ENCODE results near the gene RELA. TPM values are rescaled to one million over a fixed set of nuclear protein-coding genes. Genes with fewer than 3 reads are reported as not detected.
A peak's percentile ranks its signal among the peaks of the same experiment; 100 is the strongest.

The RELA gene
- total and polyA plus RNA-seq, 10 of the 15 experiments (the other 5 are each of a cell fraction or from before 2014, with no cell fraction given): 5.1 to 56.4 (median 34.2) TPM

DNA sequence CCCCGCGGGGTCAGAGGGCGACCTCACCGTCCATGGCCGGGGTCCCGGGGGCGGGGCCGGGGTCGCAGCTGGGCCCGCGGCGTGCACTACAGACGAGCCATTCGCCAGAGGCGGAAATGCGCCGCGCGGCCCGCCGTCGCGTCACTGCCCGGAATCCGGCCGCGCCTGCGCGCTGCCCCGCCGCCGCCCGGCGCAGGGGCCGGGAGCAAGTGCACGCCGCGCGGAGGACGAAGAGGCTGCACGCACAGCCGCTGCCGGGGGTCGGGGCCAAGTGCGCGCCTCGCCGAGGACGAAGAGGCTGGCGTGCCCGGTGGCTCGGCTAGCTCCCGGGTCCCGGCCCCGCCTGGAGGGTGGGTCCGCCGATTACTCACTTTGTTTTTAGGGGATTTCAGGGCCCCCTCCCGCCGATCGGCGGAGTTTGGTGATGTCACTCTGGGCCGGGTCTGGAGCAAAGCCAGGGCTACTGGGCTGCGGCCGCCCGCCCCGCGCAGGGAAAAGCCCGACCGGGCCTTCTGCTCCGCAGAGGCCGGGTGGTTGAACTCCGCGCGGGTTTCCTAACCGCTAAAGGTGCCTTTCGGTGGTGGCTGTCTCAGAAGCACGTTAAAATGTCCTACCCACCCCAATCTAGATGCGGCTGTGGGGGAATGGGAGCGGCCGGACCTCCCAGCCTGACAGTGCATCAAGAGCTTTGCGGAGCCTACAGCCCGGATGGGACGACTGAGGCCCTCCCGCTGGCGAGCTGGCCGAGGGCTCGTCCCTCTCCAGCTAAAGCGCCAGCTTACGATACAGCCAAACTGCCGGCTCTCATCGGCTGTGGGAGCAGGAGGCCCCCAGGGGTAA is at the start of gene RELA (continued):
- TF ChIP-seq, protein P1, sequence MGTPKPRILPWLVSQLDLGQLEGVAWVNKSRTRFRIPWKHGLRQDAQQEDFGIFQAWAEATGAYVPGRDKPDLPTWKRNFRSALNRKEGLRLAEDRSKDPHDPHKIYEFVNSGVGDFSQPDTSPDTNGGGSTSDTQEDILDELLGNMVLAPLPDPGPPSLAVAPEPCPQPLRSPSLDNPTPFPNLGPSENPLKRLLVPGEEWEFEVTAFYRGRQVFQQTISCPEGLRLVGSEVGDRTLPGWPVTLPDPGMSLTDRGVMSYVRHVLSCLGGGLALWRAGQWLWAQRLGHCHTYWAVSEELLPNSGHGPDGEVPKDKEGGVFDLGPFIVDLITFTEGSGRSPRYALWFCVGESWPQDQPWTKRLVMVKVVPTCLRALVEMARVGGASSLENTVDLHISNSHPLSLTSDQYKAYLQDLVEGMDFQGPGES (IDR thresholded peaks at IDR 0.05): peak; percentile 83
- TF ChIP-seq HCFC1 (IDR thresholded peaks at IDR 0.05; ENCODE audit: low read length) (peak; percentile 39; the same call in 1 of the 2 replicates), STAT1 (conservative IDR thresholded peaks at IDR 0.05) (no peak), BACH1 (IDR thresholded peaks at IDR 0.05; ENCODE audit: borderline replicate concordance) (peak; percentile 58; the same call in 1 of the 2 replicates)
- TF ChIP-seq, protein P2, sequence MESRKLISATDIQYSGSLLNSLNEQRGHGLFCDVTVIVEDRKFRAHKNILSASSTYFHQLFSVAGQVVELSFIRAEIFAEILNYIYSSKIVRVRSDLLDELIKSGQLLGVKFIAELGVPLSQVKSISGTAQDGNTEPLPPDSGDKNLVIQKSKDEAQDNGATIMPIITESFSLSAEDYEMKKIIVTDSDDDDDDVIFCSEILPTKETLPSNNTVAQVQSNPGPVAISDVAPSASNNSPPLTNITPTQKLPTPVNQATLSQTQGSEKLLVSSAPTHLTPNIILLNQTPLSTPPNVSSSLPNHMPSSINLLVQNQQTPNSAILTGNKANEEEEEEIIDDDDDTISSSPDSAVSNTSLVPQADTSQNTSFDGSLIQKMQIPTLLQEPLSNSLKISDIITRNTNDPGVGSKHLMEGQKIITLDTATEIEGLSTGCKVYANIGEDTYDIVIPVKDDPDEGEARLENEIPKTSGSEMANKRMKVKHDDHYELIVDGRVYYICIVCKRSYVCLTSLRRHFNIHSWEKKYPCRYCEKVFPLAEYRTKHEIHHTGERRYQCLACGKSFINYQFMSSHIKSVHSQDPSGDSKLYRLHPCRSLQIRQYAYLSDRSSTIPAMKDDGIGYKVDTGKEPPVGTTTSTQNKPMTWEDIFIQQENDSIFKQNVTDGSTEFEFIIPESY (IDR thresholded peaks at IDR 0.05): no peak
- TF ChIP-seq, protein P3, sequence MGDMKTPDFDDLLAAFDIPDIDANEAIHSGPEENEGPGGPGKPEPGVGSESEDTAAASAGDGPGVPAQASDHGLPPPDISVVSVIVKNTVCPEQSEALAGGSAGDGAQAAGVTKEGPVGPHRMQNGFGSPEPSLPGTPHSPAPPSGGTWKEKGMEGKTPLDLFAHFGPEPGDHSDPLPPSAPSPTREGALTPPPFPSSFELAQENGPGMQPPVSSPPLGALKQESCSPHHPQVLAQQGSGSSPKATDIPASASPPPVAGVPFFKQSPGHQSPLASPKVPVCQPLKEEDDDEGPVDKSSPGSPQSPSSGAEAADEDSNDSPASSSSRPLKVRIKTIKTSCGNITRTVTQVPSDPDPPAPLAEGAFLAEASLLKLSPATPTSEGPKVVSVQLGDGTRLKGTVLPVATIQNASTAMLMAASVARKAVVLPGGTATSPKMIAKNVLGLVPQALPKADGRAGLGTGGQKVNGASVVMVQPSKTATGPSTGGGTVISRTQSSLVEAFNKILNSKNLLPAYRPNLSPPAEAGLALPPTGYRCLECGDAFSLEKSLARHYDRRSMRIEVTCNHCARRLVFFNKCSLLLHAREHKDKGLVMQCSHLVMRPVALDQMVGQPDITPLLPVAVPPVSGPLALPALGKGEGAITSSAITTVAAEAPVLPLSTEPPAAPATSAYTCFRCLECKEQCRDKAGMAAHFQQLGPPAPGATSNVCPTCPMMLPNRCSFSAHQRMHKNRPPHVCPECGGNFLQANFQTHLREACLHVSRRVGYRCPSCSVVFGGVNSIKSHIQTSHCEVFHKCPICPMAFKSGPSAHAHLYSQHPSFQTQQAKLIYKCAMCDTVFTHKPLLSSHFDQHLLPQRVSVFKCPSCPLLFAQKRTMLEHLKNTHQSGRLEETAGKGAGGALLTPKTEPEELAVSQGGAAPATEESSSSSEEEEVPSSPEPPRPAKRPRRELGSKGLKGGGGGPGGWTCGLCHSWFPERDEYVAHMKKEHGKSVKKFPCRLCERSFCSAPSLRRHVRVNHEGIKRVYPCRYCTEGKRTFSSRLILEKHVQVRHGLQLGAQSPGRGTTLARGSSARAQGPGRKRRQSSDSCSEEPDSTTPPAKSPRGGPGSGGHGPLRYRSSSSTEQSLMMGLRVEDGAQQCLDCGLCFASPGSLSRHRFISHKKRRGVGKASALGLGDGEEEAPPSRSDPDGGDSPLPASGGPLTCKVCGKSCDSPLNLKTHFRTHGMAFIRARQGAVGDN (IDR thresholded peaks at IDR 0.05): peak; percentile 62
